ENCODE results near the gene KRTAP4-16. TPM values are rescaled to one million over a fixed set of nuclear protein-coding genes. Genes with fewer than 3 reads are reported as not detected.
"Not testable (repeated sequence)": the region's sequence is repeated elsewhere in the genome, so short reads cannot be mapped to it uniquely, and the experiment has no call there.

Gene KRTAP4-16
- total and polyA plus RNA-seq, 8 donors, result not detected

GRCh38 chr17:41121742-41122141, 19.7 kb upstream of the KRTAP4-16 start:
- peaks cover 0 to 17% (median 6%) of the 10 kb centered on the region in 3 donors for H3K27me3 ChIP-seq
- H3K9me3 ChIP-seq, result no peaks in the 10 kb centered on the region
- no peak overlapping the region for H3K27ac ChIP-seq
- no peak for TF ChIP-seq EP300 (IDR thresholded peaks at IDR 0.05)
- TF ChIP-seq POLR2AphosphoS5 (IDR thresholded peaks at IDR 0.05), result no peak
- TF ChIP-seq, protein P1, sequence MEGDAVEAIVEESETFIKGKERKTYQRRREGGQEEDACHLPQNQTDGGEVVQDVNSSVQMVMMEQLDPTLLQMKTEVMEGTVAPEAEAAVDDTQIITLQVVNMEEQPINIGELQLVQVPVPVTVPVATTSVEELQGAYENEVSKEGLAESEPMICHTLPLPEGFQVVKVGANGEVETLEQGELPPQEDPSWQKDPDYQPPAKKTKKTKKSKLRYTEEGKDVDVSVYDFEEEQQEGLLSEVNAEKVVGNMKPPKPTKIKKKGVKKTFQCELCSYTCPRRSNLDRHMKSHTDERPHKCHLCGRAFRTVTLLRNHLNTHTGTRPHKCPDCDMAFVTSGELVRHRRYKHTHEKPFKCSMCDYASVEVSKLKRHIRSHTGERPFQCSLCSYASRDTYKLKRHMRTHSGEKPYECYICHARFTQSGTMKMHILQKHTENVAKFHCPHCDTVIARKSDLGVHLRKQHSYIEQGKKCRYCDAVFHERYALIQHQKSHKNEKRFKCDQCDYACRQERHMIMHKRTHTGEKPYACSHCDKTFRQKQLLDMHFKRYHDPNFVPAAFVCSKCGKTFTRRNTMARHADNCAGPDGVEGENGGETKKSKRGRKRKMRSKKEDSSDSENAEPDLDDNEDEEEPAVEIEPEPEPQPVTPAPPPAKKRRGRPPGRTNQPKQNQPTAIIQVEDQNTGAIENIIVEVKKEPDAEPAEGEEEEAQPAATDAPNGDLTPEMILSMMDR (IDR thresholded peaks at IDR 0.05), result no peak
- no peak for TF ChIP-seq POLR2A (IDR thresholded peaks at IDR 0.05)
- no peak overlapping the region for H3K4me3 ChIP-seq
- intact Hi-C loops (cut with DNase I; ENCODE audit: low total_unique reads), result no loop called here
- WGBS, 5 donors, result 83 to 96% (median 92%) methylated on average over 2 of the region's 2 CpGs
- no peaks in the 10 kb centered on the region for H3K4me1 ChIP-seq
- no peak for DNase-seq
- no peaks in the 10 kb centered on the region for H3K36me3 ChIP-seq

DNA sequence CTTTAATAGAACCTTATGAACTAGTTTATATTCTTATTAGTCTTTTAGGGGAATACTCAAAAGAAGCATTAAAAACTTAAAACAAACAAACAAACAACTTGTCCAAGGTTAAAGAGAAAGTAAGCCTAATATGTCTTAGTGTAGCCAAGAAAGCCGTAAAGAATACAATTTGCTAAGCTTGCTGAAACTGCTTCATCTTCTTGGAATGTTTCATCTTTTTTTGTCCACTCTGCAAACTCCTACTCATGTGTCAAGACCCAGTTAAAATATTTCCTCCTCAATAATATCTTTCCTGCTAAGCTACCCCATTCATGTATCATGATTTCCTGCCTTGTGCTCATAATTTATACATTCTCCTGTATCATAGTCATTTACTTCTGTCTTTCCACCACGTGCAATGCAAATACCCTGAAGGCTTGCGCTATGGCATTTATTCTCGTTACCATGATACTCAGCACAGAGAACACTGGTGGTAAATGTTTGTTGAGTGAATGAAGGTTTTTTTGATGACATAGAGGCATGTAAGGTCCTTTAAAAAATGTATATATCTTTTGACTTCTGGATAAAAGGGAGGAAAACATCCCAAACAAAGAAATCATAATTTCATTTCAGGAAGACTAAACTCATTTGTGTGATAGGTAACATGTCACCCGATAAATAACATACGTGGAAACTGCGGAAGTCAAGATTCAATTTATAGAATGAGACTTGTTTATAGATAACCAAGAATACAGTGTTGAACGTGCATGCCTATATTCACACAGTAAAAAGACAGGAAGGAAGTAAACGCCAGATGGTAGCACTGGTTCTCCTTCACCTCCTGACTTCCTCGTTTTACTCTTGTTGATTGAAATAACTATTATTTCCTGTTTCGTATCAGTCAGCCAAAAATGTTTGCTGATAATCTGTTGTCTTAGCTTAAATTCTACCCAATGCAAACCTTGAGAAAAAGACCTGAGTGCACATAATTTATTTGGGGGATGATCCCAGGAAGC, 18.0 kb upstream of the KRTAP4-16 start:
- H3K27me3 ChIP-seq, result peaks cover 0 to 28% (median 6%) of the 10 kb centered on the region in 3 donors
- H3K36me3 ChIP-seq; DNase-seq; H3K9me3 ChIP-seq; H3K27ac ChIP-seq; H3K4me1 ChIP-seq; intact Hi-C loops (cut with DNase I; ENCODE audit: low total_unique reads); H3K4me3 ChIP-seq: not testable (repeated sequence)
- 52 to 64% (median 58%) methylated on average over 11 of the region's 11 CpGs for WGBS, 5 donors

DNA sequence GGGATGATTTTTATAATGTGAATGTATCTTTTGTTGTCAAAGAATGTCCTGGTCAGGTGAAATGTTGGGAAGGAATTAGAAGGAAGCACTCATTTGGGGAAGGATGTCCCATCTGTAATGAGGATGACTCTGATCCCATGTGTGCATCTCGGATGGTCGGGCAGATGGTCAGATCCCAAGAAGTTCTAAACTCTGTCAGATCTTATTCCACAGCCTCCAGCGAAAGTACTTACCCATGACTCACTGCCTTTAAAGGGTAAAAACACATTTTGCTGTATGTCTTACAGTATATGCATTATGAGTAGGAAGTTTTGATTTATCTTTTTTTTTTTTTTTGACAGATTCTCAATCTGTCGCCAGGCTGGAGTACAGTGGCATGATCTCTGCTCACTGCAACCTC, 16.7 kb upstream of the KRTAP4-16 start:
- H3K9me3 ChIP-seq, result no peaks in the 10 kb centered on the region
- intact Hi-C loops (cut with DNase I; ENCODE audit: low total_unique reads), result no loop called here
- WGBS, 5 donors, result 84 to 92% (median 89%) methylated on average over 4 of the region's 4 CpGs

GRCh38 chr17:41117846-41118386, 15.9 kb upstream of the KRTAP4-16 start, which contains the start of gene KRTAP4-11:
Gene KRTAP4-11 (minus strand): TSS chr17:41118373. CDS start chr17:41118315, 58 bp downstream.
- intact Hi-C loops (cut with DNase I; ENCODE audit: low total_unique reads); DNase-seq: not testable (repeated sequence)

More for the DNA sequence above, 16.7 kb upstream of the KRTAP4-16 start:
- Histone ChIP-seq H3K27ac (no peak overlapping the region), H3K4me3 (no peak overlapping the region), H3K4me1 (no peaks in the 10 kb centered on the region), H3K27me3 (peaks cover 0 to 31% (median 3%) of the 10 kb centered on the region in 3 donors), H3K36me3 (no peaks in the 10 kb centered on the region)
- TF ChIP-seq EP300 (IDR thresholded peaks at IDR 0.05) (no peak), POLR2AphosphoS5 (IDR thresholded peaks at IDR 0.05) (no peak), POLR2A (IDR thresholded peaks at IDR 0.05) (no peak)
- TF ChIP-seq, protein P1 (IDR thresholded peaks at IDR 0.05), result no peak
- DNase-seq, result no peak

GRCh38 chr17:41116297-41116696, 14.3 kb upstream of the KRTAP4-16 start:
- Histone ChIP-seq H3K27me3 (peaks cover 0 to 25% (median 0%) of the 10 kb centered on the region in 3 donors), H3K4me1 (no peaks in the 10 kb centered on the region), H3K4me3 (no peak overlapping the region), H3K27ac (no peak overlapping the region), H3K36me3 (no peaks in the 10 kb centered on the region), H3K9me3 (no peaks in the 10 kb centered on the region)
- TF ChIP-seq POLR2A (IDR thresholded peaks at IDR 0.05) (no peak), EP300 (IDR thresholded peaks at IDR 0.05) (no peak), POLR2AphosphoS5 (IDR thresholded peaks at IDR 0.05) (no peak)
- TF ChIP-seq, protein P1 (IDR thresholded peaks at IDR 0.05), result no peak
- intact Hi-C loops (cut with DNase I; ENCODE audit: low total_unique reads), result no loop called here
- DNase-seq, result no peak
- 54 to 76% (median 72%) methylated on average over 5 of the region's 5 CpGs for WGBS, 5 donors

More at GRCh38 chr17:41117846-41118386, 15.9 kb upstream of the KRTAP4-16 start, which contains the start of gene KRTAP4-11:
- WGBS, 5 donors, result 65 to 85% (median 73%) methylated on average over 9 to 10 of the region's 10 CpGs
- H3K27me3 ChIP-seq, result peaks cover 0 to 25% (median 0%) of the 10 kb centered on the region in 3 donors
- H3K36me3 ChIP-seq, H3K4me1 ChIP-seq, H3K4me3 ChIP-seq, H3K9me3 ChIP-seq, H3K27ac ChIP-seq: not testable (repeated sequence)

Measured in stomach (tissue), 9 donors.